ENCODE data around the gene ETV3.

The ETV3 gene

GRCh38 chr1:157091668-157092273, 46.4 kb downstream of the ETV3 start:
- DNase-seq (ENCODE audit: low read depth in 2 of 2) = no peak

DNA sequence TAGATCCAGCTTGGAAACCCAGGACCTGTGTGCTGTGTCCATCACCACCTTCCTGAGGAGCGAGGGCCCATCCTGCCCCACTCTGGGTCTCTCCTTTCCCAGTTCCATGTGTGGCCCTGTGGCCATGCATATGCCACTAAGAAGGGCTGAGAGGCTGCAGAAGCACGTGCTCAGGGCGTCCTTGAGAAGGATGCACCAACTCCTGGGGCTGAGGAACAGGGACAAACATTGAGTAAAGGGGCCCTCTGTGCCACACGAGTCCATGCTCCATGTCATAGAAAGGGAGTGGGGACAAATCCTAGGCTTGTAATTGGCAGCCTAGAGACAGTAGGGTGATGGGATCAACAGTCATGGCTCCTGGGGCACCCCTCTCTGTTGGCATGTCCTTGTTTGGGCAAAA, 47.0 kb downstream of the ETV3 start:
- DNase-seq (ENCODE audit: low read depth in 2 of 2) = no peak

GRCh38 chr1:157090771-157091170, 47.4 kb downstream of the ETV3 start:
- DNase-seq (ENCODE audit: low read depth in 2 of 2) = no peak

DNA sequence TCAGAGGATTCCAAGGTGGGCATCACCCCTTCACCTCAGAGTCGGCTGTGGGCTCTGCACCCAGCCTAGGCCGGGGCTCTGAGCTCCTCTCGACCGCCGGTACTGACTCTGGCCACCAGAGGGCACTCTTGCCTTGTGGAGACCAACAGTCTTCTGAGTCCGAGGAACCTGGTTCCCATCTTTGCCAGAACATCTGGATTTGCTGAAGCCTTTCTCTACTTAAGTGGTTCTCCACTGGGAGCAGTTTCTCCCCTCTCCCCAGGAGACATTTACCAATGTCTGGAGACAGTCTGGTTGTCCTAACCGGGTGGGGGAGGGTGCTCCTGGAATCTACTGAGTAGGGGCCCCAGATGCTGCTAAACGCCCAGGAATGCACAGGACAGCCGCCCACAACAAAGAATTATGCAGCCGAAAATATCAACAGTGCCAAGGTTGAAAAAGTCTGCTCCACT, 48.0 kb downstream of the ETV3 start:
- DNase-seq (ENCODE audit: low read depth in 2 of 2) = peak; percentile 83 to 93

DNA sequence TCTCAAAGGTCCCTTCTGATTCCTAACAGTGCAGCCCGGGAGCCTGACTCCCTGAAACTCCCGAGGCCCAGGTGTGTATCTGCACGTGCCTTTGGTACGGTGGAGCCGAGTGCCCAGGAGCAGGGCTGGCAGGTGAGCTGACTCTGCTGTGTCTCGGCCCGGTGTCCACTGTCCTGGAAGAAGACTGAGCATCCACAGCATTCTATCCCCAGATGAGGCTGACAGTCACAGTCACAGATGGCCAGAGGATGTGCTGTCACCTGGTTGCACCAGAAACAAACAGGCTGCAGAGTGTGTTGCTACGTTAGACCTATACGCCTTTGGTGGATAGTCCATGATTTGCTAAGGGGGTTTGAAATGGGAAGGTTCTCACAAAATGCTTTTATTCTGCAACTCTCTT, 48.4 kb downstream of the ETV3 start:
- no peak for DNase-seq (ENCODE audit: low read depth in 2 of 2)

- no peak for DNase-seq (ENCODE audit: low read depth in 2 of 2)
Observed at GRCh38 chr1:157088607-157089006, 49.6 kb downstream of the ETV3 start.

DNA sequence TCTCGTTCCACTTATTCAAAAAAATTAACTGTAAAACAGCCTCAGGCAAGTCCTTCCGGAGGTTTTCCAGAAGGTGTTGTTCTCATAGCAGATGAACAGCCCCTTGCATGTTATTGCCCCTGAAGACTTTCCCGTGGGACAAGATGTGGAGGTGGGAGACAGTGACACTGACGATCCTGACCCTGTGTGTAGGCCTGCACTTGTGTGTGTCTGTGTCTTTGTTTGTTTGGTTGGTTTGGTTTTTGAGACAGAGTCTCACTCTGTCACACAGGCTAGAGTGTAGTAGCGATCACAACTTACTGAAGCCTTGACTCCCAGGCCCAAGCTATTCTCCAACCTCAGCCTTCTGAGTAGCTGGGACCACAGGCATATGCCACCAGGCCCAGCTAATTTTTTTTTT, 51.2 kb downstream of the ETV3 start:
- no peak for DNase-seq (ENCODE audit: low read depth in 2 of 2)

GRCh38 chr1:157086299-157086698, 51.9 kb downstream of the ETV3 start:
- DNase-seq (ENCODE audit: low read depth in 2 of 2) = no peak

- DNase-seq (ENCODE audit: low read depth in 2 of 2) = no peak
Observed at GRCh38 chr1:157085421-157085820, 52.8 kb downstream of the ETV3 start.

- no peak for DNase-seq (ENCODE audit: low read depth in 2 of 2)
Observed at GRCh38 chr1:157084720-157085119, 53.5 kb downstream of the ETV3 start.

- DNase-seq (ENCODE audit: low read depth in 2 of 2) = no peak
Observed at GRCh38 chr1:157081707-157082106, 56.5 kb downstream of the ETV3 start.

GRCh38 chr1:157080714-157081113, 57.5 kb downstream of the ETV3 start:
- DNase-seq (ENCODE audit: low read depth in 2 of 2) = no peak

DNA sequence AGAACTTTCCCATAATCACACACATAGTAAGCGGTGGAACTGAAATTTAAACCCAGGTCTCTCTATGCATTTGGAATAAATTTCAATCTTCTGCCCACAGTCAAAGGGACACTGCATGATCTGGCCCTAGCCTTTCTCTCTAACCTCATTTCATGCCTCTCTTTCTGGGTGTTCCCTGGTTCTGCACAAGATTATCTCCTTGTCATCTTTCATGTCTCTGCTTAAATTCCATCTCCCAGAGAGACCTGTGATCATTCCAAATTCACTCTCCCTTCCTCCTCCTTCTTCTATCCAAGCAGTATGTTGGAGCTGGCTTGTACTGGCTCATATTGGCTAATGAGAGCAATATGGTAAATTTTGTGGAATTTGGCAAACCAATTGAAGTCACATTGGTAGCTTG, 60.8 kb downstream of the ETV3 start:
- no peak for DNase-seq (ENCODE audit: low read depth in 2 of 2)

GRCh38 chr1:157073944-157074685, 64.1 kb downstream of the ETV3 start:
- DNase-seq (ENCODE audit: low read depth in 2 of 2) = peak; percentile 26 to 46
